HG02938 (cell line): ENCODE results near the gene TM9SF1.

Experiments
- ATAC-seq: cut with Tn5 transposase; IDR thresholded peaks from one replicate; pipeline ENCODE4 v1.9.1; 2021; ENCODE audit warnings: mild to moderate bottlenecking, moderate library complexity; ENCODE audit not compliant: unreplicated experiment

The TM9SF1 gene

DNA sequence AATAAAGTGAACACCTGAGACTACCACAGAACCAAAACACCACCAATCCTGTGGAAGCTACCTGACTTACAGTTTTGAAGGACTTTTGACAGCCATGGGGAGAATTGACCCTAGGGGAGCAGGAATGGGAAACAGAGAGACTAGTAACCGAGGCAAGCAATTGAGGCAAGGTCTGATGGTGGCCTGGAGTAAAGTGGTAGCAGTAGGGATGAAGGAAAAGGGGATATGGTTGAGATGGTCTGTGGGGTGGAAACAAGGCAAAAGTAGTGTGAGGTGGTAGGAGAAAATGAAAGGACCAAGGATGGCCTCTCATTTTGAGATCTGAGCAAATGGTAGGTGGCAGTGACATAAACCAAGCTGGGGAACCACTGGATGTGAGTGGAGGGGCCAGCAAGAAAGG lies 38.4 kb downstream of the TM9SF1 start:
- ATAC-seq: no peak

DNA sequence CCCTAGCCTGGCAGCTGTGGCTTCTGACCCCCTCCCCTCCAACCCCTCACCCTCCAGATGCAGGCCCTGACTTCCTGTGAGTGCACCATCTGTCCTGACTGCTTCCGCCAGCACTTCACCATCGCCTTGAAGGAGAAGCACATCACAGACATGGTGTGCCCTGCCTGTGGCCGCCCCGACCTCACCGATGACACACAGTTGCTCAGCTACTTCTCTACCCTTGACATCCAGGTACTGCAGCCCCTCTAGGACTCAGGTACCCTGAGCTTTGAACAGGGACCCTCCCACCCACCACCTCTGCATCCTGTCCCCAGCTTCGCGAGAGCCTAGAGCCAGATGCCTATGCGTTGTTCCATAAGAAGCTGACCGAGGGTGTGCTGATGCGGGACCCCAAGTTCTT lies 40.1 kb downstream of the TM9SF1 start:
- no peak for ATAC-seq

DNA sequence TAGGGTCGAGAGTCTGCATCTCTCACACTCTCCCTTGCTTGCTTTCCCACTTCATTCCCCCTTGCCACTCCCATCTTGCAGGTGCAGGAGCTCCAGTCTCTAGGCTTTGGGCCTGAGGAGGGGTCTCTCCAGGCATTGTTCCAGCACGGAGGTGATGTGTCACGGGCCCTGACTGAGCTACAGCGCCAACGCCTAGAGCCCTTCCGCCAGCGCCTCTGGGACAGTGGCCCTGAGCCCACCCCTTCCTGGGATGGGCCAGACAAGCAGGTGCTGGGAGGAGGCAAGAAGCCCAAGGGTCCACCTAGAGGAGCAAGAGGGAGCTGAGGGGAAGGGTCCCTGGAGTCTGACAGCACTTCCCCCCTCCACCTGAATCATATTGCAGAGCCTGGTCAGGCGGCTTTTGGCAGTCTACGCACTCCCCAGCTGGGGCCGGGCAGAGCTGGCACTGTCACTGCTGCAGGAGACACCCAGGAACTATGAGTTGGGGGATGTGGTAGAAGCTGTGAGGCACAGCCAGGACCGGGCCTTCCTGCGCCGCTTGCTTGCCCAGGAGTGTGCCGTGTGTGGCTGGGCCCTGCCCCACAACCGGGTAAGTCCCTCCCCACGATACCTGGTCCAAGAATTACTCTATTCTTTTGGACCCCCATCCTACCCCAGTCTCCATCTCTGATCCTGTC lies 43.7 kb downstream of the TM9SF1 start:
- ATAC-seq: no peak

DNA sequence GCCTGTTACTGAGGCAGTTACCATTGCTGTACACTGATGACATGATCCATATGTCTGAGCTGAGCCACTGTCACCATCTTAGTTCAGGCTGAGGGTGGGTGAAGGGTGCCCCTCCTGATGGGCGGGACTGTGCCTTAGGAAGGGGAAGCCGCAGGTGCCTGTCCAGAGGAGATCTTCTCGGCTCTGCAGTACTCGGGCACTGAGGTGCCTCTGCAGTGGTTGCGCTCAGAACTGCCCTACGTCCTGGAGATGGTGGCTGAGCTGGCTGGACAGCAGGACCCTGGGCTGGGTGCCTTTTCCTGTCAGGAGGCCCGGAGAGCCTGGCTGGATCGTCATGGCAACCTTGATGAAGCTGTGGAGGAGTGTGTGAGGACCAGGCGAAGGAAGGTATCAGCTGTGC lies 44.2 kb downstream of the TM9SF1 start:
- ATAC-seq: no peak

DNA sequence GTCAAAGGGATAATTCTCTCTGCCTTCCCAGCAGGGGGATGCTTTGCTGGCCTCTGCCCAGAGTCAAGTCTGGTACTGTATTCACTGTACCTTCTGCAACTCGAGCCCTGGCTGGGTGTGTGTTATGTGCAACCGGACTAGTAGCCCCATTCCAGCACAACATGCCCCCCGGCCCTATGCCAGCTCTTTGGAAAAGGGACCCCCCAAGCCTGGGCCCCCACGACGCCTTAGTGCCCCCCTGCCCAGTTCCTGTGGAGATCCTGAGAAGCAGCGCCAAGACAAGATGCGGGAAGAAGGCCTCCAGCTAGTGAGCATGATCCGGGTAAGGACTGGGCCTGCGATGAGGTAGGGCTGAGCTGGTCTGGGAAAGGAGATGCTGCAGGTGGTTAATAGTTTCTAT lies 44.7 kb downstream of the TM9SF1 start:
- ATAC-seq: no peak

DNA sequence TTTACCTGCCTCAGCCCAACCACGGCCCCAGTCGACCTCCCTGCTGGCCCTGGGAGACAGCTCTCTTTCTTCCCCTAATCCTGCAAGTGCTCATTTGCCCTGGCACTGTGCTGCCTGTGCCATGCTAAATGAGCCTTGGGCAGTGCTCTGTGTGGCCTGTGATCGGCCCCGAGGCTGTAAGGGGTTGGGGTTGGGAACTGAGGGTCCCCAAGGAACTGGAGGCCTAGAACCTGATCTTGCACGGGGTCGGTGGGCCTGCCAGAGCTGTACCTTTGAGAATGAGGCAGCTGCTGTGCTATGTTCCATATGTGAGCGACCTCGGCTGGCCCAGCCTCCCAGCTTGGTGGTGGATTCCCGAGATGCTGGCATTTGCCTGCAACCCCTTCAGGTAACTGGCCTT lies 45.2 kb downstream of the TM9SF1 start:
- ATAC-seq: no peak

DNA sequence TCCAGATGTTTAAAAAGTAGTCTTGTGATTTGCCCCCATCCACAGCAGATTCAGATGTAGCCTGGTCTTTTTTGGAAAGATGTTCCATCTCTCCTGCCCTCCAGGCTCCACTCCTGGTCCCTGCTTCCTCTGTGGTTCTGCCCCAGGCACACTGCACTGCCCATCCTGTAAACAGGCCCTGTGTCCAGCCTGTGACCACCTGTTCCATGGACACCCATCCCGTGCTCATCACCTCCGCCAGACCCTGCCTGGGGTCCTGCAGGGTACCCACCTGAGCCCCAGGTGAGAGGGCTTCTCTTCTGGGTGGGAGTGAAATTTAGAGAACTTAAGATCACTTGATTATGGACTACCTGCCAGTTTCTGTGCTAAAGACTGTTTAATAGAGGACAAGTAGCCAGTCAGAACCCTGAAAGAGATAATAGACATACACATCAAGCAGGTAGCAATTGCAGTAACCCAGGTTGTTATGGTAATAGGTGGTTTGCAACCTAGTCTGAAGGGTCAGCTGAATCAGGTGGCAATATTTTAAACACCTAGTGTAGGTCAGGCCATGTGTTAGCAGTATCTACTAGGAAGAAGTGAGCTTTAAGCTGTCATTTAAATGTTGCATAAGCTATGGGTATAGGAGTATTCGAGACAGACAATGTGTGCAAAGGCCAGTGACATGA lies 45.8 kb downstream of the TM9SF1 start:
- ATAC-seq: no peak

DNA sequence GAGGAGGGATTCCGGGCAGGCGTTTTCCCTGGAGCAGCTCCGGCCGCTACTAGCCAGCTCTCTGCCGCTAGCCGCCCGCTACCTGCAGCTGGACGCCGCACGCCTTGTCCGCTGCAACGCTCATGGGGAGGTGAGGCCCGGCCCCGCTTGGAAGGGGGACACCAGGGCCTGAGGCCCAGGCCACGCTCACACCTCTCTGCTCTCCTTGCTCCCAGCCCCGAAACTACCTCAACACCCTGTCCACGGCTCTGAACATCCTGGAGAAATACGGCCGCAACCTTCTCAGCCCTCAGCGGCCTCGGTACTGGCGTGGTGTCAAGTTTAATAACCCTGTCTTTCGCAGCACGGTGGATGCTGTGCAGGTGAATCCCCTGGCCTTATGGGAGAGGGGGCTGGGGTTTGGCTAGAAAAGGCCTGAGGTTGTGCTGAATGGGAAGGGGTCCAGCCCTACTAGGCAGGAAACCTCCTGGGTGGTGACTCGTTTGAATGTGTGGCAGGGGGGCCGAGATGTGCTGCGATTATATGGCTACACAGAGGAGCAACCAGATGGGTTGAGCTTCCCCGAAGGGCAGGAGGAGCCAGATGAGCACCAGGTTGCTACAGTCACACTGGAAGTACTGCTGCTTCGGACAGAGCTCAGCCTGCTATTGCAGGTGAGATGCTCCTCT lies 47.3 kb downstream of the TM9SF1 start:
- no peak for ATAC-seq

DNA sequence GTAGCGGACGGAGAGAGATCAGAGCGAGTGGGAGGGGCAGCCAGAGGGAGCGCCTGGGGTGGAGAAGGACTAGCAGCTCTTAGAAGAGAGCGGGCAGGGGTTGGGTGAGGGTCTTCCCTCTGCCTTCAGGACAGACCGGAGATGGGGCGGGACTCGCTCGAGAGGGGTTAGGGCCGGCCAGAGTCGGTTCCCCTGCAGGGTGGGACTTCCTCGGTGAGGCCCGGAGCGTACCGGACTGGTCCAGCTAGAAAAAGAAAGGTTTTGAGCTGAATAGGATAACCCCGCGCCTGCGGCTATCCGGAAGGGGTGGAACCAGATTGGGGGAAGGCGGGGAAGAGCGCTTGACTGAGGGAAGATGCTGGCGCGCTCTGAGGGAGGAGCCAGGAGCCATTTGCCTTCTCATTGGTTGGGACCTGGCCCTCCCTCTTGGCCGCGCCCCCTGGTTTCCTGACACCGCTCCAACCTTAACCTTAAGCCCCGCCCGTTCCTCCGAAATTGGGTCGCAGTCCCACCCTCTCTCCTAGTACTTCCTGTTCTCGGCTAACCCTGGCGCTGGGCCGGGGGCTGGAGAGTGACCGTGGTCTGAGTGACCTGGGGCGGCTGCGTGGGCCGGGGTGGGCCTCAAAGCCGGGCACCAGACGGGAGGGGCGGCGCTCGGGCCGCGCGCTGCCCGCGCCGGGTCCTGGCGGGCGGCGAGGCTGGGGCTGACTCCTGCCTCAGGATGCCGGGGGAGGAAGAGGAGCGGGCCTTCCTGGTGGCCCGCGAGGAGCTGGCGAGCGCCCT lies 48.1 kb downstream of the TM9SF1 start, which contains the start of gene RNF31:
Gene RNF31, plus strand, starts transcription at position 521 of the 783 bp plus-strand sequence. Its CDS starts 201 bp downstream, at position 722.
- ATAC-seq: peak; percentile 85

DNA sequence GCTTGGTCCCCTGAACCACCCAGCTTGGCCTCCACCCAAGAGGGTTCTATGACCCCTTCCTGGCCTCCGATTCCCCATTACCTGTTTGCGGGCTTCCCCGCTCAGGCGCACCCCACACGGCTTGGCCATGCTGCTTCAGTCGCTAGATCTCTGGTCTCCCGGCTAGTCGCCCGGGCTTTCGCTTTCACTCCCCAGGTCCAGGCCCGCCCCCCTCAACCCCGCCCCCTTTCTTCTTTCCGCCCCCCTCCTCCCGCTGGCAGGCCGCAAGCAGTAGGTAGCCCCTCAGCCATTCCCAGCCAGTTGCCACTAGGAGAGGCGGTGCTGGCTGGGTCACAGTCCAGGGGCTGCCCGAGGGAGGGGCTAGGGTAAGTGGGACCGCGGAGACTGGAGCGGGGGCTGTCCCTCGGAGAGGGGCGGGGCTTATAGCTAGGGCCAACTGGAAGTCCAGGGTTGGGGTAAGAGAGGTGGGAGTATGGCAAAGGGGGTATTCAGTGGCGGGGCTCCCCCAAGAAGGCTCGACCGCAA lies 48.7 kb downstream of the TM9SF1 start, which contains the start of gene PSME2:
Gene PSME2, minus strand, starts transcription at position 158 of the 525 bp plus-strand sequence. Its CDS starts 29 bp downstream, at position 129.
- ATAC-seq: peak; percentile 53

DNA sequence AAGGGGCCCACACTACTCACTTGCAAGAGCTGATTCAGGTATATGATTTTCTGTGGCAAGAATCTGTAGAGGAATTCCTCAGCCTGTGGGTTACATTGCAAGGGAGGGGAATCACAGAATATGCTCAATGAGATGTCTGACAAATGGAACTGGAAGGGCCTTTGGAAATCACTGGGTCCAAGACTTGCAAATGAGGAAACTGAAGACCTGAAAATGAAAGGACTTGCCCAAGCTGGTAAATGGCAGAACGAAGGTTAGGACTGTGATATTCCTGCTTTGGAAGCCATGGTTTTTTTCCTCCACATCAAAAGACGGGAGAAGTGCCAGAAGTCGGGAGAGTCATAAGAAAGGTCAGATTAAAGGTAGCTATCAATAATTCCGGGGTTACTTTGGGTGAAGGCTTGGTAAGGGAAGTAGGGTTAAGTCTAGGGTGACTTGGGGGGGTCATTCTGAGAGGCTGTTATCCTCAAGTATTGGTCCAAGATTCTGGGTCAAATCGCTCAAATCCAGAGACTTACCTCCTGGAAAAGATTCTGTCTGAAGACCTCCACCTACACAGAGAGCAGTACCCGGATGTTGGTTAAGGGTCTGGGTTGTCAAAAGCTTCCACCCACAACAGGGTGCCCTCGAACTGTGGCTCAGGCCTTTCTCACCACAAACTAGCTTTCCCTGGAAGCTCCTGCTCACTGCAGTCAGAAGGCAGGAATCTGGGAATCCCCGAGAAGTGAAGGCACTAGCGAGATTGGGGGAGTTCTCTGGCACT lies 49.4 kb downstream of the TM9SF1 start:
- no peak for ATAC-seq

DNA sequence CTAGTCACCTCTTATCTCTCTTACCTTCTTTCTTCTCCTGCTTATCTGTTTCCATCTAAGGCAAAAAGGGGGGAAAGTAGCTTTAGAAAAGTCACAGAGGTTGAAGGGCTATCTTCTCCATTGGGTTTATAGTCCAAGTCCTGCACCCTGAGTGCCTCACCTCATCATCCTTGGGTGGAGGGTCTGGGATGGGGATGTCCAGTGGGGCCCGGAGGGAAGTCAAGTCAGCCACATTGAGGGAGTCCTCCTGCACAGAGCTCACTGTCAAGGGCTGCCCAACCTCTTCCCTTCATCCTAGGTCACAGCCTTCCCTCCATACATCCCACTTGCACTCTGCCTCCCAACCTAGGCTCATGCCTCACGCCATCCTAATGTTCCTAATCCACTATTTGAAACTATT lies 50.0 kb downstream of the TM9SF1 start:
- no peak for ATAC-seq

DNA sequence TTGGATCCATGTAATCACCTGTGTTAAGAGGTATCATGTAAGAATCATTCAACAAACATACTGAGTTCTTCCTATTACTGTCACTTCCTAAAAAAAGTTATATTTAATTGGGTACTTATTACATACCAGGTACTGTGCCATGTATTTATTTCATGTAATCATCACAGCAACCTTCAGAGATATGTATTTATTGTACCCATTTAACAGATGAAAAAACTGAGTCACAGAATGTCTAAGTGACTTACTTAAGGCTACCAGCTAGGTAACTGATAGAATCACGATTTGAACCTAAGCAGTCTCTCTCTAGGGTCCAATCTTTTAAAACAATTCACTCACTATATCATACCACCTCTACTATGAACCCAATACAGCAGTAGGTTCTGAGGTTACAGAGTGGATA lies 50.8 kb downstream of the TM9SF1 start:
- no peak for ATAC-seq

DNA sequence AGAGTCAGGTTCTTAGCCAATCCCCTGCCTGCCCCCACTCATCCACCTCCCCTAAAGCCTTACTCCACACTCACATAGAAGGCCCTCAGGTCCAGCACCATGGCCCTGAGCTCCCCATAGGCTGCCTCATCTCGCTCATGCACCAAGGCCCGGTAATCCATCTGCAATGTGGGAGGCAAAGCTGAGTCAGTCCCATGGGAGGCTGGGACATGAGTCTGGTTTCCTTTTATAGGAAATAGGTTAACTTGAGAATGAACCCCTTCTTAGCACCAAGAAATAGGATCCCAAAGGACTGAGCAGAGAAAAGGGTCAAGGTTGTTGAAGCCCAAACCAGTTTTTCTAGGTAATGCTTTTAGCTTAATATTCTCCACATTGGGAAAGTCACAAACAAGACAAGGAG lies 51.7 kb downstream of the TM9SF1 start:
- no peak for ATAC-seq

DNA sequence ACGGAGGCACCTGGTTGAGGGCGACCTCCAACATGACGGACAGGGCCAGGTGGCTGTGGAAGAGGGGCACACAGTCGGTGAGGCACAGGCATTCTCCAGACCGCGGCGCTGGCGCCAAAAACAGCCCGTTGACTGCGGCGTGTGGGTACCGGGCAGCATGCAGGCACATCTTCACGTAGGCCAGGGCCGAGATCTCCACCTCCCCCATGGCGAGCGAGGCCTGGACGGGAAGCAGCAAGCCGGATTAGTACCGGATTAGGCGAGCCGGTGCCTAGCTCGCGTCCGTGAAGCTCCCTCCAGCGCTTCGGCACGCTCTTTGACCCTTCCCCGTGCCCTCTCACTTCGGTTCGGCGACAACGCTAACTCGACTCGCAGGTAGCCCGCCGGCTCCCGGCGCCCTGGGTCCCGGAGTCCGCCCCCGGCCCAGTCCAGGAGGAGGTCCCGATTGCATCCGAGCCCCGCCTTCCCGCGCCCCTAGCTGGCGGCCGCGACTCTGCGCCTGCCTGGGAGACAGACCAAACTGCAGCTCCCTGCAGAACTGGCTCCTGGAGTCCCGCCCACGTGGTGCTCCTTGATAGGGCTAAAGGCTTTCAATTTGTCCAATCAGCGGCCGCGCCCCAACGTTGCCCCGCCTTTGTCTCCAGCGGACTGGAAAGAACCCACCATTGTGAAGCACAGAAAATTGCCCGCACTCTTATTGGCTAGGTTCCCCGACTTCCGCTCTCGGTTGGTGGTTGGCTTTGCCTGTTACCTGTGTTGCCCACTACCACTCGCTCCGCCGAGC lies 54.0 kb downstream of the TM9SF1 start, which contains the start of gene EMC9:
Gene EMC9, minus strand, starts transcription at position 495 of the 784 bp plus-strand sequence. Its CDS starts 287 bp downstream, at position 208.
- peak; percentile 86 for ATAC-seq

DNA sequence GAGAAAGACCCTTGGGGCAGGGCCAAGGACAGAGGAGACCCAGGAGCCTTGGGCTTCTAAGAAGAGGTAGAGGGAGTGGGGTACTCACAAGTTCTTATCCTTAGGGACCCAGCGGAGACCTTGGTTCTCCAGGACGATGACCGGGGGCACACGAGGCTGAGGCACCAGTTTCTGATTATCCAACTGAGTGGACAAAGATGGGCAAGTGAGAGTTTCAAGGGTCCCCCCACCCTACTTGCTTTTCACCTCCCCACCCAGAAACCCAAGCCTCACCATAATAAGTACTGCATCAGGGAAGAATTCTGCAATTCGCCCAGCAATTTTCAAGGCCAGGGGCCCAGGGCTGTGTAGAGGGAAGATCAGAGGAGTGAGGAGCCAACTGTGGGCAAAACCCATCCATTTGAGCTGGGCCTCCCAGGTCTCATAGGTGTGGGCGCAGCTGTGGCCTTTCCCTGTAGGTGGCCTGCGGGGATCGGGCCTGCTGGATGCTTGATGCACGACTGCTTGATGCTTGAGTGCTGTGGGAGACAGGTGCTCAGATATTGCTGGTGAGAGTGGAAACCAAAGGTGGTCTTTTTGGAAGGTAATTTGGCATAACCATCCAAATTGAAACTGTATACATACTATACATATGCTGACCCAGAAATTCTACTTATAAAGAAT lies 55.8 kb downstream of the TM9SF1 start:
- ATAC-seq: no peak
